CD4-positive, alpha-beta T cell treated with Interferon gamma for 1 hour (primary cell): Measurements from ENCODE around the gene CAT.

Experiments used
- DNase-seq: peaks from one replicate; pipeline ENCODE4 v3.0.0-alpha.2; 2020

CAT gene

GRCh38 chr11:34425867-34426266 lies 12.9 kb upstream of the CAT start:
- no peak for DNase-seq

GRCh38 chr11:34426766-34427185 lies 12.0 kb upstream of the CAT start:
- DNase-seq = no peak

DNA sequence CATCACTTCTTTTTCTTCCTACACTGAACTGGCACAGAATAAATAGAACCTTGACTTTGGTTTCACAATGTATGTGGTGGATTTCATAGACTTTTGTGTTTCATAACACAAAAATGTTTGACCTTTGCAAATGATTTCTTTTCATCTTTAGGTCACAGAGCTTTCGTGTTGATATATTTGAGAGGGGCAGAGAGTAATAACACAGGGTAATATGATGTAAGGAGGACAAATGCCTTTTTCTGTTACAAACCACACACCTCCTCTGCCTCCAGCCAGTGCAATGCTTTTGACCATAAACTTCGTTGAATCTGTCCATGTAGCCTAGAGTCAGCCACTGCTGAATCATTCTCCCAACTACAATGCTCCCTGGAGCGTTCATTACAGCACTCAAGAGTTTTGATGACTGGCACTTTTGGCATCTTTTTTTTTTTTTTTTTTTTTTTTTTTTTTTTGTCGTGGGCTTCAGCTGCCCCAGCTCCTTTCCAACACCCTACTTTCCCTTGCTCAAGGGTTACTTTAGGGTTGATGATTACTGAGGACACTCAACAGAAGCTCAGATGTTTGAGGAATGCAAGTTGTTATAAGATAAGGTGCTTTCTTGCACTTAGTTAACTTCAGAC lies 11.4 kb upstream of the CAT start:
- no peak for DNase-seq

DNA sequence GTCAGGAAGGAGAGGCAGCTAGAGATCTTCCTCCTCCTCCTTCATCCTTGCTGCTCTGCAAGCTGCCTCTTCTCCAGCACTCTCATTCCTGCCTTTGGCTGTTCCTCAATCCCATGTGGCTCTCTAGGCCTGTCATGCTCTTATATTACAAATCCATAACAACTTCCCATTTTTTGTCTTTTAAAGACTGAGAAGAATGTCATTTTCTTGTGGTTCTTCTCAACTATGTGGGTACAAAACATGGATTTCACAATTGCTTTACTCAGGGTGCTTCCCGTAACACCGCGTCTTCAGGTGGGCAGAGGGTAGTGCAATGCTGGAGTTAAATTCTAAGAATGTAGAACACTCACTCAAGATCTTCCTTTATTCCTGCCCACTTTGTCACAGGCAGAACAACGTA lies 6.8 kb upstream of the CAT start:
- DNase-seq = no peak

DNA sequence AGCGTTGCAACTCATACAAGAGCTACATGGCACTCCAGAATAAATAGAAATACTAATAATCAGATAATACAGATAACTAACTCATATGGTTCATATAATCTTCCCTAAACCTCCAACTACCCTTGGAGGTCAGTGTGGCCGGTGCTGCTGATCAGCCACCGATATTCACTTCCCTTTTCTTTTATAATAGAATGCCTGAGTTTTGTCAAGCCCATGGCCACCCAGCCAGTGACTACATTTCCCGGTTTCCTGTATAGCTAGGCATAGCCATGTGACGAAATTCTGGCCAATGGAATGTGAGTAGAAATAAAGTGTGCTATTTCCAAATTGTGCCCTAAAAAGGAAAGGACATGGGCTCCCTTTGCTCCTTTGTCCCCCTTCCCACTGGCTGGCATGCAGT lies 5.9 kb upstream of the CAT start:
- DNase-seq = no peak

GRCh38 chr11:34433899-34434298 lies 4.8 kb upstream of the CAT start:
- no peak for DNase-seq

DNA sequence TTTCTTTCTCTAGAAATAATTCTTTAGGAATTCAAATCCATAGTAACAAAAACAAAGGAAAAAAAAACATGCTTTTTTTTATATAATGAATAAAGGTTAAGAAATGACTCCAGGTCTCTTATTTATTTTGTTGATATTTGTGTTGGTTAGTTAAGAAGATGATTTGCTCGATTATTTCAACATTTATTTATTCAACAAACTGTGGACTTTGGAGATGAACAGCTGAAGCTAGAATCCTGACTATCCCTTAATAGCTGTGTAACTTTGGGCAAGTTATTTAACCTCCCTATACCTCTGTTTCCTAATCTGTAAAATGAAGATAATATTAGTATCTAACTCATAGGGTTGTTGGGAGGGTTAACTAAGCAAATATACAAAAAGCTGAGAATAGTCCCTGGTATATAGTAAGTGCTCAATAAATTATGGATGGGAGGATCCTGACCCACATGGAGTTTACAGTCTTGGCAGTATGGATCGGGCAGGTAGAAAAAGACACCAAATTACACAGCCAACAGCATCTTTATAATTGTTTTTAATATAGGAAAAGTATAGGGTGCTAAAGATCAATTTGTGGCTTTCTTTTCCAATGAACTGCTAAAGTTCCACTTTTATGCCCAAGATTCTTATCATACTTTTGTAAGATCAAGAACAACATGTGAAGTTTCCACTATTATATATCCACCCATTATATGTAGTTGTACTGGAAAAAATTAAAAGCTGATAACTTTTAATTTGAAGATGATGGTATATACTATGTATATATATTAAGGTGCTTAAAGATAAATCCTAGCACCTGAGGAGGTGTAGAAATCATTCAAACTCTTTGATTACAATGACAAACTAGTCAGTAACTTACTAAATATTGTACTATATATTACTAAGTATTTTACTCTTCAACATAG lies 1.3 kb upstream of the CAT start:
- no peak for DNase-seq

GRCh38 chr11:34439610-34440198 lies 970 bp downstream of the CAT start:
- no peak for DNase-seq

- DNase-seq = no peak
These were observed 3.1 kb downstream of the CAT start for GRCh38 chr11:34441814-34442213.

GRCh38 chr11:34443136-34443535 lies 4.4 kb downstream of the CAT start:
- no peak for DNase-seq

DNA sequence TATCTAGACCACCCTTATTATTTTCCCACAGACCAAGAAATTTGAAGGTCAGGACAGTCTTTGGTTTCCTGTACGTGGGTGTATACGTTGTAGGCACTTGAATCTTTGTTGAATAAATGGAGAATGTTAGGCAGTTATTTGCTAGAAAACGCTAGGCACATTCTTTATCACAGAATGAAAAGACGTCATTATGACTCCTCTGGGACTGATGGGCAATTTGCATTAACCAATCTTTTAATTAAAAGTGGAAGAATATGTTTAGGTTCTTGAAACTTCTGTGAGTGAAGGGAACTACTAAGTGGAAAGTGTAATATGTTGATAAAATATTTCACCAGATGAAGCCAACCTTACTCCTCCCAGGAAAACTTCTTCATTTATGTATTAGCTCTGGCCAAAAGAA lies 5.7 kb downstream of the CAT start:
- DNase-seq = no peak

DNA sequence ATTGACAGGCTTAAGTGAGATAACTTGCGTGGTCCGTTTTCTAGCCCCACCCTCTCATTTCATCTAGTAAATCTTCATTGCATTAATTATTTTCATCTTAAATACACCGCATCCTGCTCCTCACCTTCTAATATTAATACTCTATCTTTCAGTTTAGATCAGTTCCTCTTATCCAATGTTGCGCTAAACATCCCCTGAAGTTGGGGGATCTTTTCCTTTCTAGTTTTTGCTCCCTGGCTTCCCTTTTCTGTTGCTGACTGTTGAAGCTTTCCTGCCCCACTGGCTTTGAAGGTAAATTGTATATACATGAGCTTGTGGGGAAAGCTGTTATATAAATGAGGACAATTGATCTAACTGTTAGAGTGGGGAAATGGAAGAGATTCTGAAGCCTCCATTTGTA lies 7.2 kb downstream of the CAT start:
- DNase-seq = no peak

- no peak for DNase-seq
These were observed 7.7 kb downstream of the CAT start for GRCh38 chr11:34446386-34446785.

DNA sequence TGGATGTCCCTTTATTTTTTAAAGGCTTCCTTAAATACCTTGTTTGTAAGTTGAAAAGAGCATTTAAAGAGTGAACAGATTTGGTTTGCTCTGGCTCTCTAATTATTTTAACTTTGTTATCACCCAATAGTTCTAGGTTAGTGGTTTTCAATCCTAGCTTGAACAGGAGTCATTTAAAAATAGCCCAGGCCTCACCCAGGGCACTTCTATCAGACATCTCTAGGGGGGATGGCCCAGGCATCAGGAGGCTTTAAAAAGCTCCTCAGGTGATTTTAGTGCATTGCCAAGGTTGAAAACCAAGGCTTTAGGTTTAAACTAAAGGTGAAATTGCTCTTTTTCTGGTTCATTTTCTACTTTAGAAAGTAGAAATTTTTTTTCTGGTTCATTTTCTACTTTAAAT lies 8.3 kb downstream of the CAT start:
- no peak for DNase-seq

- DNase-seq = no peak
These were observed 9.7 kb downstream of the CAT start for GRCh38 chr11:34448223-34448994.

DNA sequence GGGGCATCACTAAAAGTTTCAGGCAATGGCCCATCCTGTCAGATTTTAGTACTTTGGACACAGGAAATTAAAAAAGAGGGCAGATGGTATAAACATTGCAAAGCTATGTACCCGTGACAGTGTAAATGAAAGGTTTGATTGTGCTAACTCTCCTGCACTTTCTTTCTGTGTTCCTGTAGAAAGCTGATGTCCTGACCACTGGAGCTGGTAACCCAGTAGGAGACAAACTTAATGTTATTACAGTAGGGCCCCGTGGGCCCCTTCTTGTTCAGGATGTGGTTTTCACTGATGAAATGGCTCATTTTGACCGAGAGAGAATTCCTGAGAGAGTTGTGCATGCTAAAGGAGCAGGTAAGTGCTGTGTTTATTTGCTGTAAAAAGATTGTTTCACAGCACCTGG lies 10.3 kb downstream of the CAT start:
- no peak for DNase-seq

GRCh38 chr11:34451053-34451452 lies 12.3 kb downstream of the CAT start:
- DNase-seq = no peak

- no peak for DNase-seq
These were observed 15.7 kb downstream of the CAT start for GRCh38 chr11:34454308-34455032.

DNA sequence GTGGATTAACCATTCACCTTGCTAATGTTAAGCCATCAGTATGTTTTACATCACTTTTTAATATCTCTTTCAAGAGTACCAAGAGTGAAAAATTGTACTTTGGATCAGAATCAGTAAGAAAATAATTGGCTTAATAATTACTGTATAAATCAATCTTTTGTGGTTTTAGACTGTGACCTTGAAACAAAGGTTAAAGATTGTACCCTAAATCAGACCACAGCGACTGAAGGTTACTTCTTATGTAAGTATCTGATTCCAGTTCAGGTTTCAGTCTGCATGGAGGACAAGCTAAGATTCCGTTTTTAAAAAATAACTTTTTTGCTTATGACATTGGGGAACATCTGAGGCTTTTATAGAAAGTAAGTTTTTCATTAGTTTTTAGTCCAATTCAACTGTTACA lies 18.9 kb downstream of the CAT start:
- DNase-seq = no peak

DNA sequence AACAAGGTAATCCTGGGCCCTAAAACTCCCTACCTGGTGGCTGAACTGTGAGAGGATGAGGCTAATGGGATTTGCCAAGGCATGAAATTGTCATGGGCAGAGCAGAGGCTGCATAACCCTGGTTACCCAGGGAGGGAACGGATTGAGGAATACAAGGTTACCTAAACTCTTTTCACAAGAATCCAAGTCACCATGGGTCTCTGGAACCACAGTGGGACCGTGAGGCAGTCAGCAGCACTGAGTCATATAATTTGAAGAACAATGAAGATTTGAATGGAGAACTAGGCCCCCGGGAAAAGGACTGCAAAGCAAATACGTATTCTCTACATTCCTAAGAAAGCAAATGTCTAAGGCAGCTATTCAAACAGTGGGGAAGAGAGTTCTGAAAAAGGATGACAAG lies 19.8 kb downstream of the CAT start:
- no peak for DNase-seq

DNA sequence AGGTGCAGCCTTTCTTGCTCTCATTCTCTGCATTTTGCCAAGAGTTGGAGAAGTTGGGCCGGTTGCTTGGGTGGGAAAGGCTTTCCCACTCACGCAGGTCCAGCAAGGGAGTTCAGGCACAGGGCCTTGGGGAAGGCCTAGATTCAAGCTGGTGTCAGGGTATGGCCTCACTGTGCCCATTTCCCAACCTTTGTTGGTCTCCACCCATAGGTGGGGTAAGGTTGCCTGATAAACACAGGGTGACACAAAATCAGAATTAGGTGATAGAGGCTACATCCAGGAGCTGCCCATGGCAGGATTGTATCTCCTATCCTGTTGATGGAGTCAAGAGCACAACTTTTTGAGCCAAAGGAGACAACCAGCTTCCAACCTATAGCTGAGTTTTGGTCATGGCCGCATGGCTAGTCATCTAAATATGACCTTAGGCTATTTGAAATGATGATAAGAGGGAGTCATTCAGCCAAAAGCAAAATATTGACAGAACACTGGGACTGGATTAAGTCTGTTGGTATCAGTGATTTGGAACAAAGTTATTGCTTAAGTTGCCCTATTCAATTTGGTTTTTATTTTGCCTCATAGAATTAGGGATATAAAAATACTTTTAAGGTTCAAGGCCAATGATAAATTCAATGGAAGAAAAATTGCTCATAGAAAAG lies 20.9 kb downstream of the CAT start:
- no peak for DNase-seq

DNA sequence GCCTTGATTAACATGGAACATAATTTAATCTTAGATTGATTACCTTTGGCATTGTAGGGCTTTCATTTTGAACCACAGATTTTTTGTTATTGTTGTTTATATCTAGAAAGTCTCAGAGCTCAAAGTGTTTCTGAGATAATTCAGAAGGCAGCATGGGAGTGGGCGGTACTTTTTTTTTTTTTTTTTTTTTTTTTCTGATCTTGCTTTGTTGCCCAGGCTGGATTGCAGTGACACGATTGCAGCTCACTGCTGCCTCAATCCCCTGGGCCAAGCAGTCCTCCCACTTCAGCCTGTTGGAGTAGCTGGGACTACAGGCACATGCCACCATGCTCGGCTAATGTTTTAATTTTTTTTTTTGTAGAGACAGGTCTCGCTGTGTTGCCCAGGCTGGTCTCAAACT lies 21.5 kb downstream of the CAT start:
- DNase-seq = no peak
